K562 (cell line): ENCODE measurements around the gene PRRT2. TPM values are rescaled to one million over a fixed set of nuclear protein-coding genes. Genes with fewer than 3 reads are reported as not detected.
A peak's percentile ranks its signal among the peaks of the same experiment; 100 is the strongest.

Source experiments
- ARID3A ChIP-seq: IDR thresholded peaks from 2 replicates; pipeline ENCODE4 v1.6.1; 2012; ENCODE audit warnings: low read depth, low read length, improper control_type of control experiment, borderline replicate concordance
- GATA2 ChIP-seq: sonication (generic); formaldehyde crosslinking; IDR thresholded peaks from 2 replicates; pipeline ENCODE4 v1.4.0; 2020; ENCODE audit warnings: mild to moderate bottlenecking, missing genetic modification reagents
- ID3 ChIP-seq, 2 experiments: fragments of 250-450 bp in 1 of 2; fragments of 450-650 bp in 1 of 2; sonication (Bioruptor Pico) in 1 of 2; IDR thresholded peaks; 2 replicates each; pipeline versions ENCODE4 v1.6.1 to v1.8.0; 2016 to 2021; ENCODE audit warnings: mild to moderate bottlenecking in 2 of 2, moderate library complexity in 2 of 2, missing compliant biosample characterization in 1 of 2, missing genetic modification characterization in 1 of 2
- TFE3 ChIP-seq: fragments of 450-650 bp; formaldehyde crosslinking; IDR thresholded peaks from 2 replicates; pipeline ENCODE4 v1.4.0; 2020; ENCODE audit warnings: mild to moderate bottlenecking, mixed read lengths
- THRAP3 ChIP-seq: fragments of 450-650 bp; IDR thresholded peaks from 2 replicates; pipeline ENCODE4 v1.6.1; 2016; ENCODE audit warnings: mild to moderate bottlenecking, inconsistent platforms, borderline replicate concordance
- ZNF830 ChIP-seq: fragments of 250-450 bp; sonication (Bioruptor Pico); IDR thresholded peaks from 2 replicates; pipeline ENCODE4 v1.5.0; 2021; ENCODE audit warnings: mild to moderate bottlenecking
- polyA plus RNA-seq, 8 experiments: library from polyadenylated mRNA; depleted of rRNA in 4 of 8; stranded (reverse) in 5 of 8; unstranded in 3 of 8; fragments of >200 nt; fragmentation: Nextera tagmentation in 2 of 8; fragmentation: Illumina TruSeq in 1 of 8; extraction: Ambion mirVana in 2 of 8; extraction: Trizol in 1 of 8; gene quantifications; 2 replicates each; pipeline versions ENCODE4 v1.2.1 to v1.2.3, GENCODE V29; 2011 to 2014; ENCODE audit warnings: inconsistent platforms in 1 of 8, missing spikeins in 1 of 8
- total RNA-seq, 7 experiments: library from RNA; depleted of rRNA in 6 of 7; stranded (reverse); fragments of >200 nt in 6 of 7; fragmentation: Illumina TruSeq in 2 of 7; extraction: Trizol in 2 of 7; gene quantifications; 2 replicates each; pipeline versions ENCODE4 v1.2.1 to v1.2.3, GENCODE V29; 2011 to 2021; ENCODE audit warnings: low replicate concordance in 1 of 7
- TF ChIP-seq, protein P1 (sequence below): fragments of 200-600 bp; sonication (generic); IDR thresholded peaks from one replicate; pipeline ENCODE4 v1.6.1; 2012; ENCODE audit warnings: mild to moderate bottlenecking, low read depth, low read length, inconsistent platforms
- TF ChIP-seq, protein P2 (sequence below): fragments of 250-450 bp; sonication (Bioruptor Pico); IDR thresholded peaks from 2 replicates; pipeline ENCODE4 v1.5.0; 2020; ENCODE audit warnings: mild to moderate bottlenecking

Gene PRRT2
- total and polyA plus RNA-seq, 9 of the 15 experiments (the other 6 are each of a cell fraction or from before 2014, with no cell fraction given) = 0.11 to 1.0 (median 0.42) TPM; not detected in 2

GRCh38 chr16:29807426-29808218 lies 4.4 kb upstream of the PRRT2 start (continued):
- no peak for TF ChIP-seq ARID3A
- TF ChIP-seq THRAP3 = no peak
- no peak for TF ChIP-seq GATA2 (CRISPR knock-in tag)
- TF ChIP-seq, protein P1, sequence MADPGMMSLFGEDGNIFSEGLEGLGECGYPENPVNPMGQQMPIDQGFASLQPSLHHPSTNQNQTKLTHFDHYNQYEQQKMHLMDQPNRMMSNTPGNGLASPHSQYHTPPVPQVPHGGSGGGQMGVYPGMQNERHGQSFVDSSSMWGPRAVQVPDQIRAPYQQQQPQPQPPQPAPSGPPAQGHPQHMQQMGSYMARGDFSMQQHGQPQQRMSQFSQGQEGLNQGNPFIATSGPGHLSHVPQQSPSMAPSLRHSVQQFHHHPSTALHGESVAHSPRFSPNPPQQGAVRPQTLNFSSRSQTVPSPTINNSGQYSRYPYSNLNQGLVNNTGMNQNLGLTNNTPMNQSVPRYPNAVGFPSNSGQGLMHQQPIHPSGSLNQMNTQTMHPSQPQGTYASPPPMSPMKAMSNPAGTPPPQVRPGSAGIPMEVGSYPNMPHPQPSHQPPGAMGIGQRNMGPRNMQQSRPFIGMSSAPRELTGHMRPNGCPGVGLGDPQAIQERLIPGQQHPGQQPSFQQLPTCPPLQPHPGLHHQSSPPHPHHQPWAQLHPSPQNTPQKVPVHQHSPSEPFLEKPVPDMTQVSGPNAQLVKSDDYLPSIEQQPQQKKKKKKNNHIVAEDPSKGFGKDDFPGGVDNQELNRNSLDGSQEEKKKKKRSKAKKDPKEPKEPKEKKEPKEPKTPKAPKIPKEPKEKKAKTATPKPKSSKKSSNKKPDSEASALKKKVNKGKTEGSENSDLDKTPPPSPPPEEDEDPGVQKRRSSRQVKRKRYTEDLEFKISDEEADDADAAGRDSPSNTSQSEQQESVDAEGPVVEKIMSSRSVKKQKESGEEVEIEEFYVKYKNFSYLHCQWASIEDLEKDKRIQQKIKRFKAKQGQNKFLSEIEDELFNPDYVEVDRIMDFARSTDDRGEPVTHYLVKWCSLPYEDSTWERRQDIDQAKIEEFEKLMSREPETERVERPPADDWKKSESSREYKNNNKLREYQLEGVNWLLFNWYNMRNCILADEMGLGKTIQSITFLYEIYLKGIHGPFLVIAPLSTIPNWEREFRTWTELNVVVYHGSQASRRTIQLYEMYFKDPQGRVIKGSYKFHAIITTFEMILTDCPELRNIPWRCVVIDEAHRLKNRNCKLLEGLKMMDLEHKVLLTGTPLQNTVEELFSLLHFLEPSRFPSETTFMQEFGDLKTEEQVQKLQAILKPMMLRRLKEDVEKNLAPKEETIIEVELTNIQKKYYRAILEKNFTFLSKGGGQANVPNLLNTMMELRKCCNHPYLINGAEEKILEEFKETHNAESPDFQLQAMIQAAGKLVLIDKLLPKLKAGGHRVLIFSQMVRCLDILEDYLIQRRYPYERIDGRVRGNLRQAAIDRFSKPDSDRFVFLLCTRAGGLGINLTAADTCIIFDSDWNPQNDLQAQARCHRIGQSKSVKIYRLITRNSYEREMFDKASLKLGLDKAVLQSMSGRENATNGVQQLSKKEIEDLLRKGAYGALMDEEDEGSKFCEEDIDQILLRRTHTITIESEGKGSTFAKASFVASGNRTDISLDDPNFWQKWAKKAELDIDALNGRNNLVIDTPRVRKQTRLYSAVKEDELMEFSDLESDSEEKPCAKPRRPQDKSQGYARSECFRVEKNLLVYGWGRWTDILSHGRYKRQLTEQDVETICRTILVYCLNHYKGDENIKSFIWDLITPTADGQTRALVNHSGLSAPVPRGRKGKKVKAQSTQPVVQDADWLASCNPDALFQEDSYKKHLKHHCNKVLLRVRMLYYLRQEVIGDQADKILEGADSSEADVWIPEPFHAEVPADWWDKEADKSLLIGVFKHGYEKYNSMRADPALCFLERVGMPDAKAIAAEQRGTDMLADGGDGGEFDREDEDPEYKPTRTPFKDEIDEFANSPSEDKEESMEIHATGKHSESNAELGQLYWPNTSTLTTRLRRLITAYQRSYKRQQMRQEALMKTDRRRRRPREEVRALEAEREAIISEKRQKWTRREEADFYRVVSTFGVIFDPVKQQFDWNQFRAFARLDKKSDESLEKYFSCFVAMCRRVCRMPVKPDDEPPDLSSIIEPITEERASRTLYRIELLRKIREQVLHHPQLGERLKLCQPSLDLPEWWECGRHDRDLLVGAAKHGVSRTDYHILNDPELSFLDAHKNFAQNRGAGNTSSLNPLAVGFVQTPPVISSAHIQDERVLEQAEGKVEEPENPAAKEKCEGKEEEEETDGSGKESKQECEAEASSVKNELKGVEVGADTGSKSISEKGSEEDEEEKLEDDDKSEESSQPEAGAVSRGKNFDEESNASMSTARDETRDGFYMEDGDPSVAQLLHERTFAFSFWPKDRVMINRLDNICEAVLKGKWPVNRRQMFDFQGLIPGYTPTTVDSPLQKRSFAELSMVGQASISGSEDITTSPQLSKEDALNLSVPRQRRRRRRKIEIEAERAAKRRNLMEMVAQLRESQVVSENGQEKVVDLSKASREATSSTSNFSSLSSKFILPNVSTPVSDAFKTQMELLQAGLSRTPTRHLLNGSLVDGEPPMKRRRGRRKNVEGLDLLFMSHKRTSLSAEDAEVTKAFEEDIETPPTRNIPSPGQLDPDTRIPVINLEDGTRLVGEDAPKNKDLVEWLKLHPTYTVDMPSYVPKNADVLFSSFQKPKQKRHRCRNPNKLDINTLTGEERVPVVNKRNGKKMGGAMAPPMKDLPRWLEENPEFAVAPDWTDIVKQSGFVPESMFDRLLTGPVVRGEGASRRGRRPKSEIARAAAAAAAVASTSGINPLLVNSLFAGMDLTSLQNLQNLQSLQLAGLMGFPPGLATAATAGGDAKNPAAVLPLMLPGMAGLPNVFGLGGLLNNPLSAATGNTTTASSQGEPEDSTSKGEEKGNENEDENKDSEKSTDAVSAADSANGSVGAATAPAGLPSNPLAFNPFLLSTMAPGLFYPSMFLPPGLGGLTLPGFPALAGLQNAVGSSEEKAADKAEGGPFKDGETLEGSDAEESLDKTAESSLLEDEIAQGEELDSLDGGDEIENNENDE = no peak
- TF ChIP-seq, protein P2, sequence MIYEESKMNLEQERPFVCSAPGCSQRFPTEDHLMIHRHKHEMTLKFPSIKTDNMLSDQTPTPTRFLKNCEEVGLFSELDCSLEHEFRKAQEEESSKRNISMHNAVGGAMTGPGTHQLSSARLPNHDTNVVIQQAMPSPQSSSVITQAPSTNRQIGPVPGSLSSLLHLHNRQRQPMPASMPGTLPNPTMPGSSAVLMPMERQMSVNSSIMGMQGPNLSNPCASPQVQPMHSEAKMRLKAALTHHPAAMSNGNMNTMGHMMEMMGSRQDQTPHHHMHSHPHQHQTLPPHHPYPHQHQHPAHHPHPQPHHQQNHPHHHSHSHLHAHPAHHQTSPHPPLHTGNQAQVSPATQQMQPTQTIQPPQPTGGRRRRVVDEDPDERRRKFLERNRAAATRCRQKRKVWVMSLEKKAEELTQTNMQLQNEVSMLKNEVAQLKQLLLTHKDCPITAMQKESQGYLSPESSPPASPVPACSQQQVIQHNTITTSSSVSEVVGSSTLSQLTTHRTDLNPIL (CRISPR knock-in tag) = no peak
- peak; percentile 86; the same call in 1 of the 2 replicates for TF ChIP-seq ZNF830 (CRISPR knock-in tag)
- no peak for TF ChIP-seq ID3 (CRISPR knock-in tag; IDR thresholded peaks at IDR 0.05)
- TF ChIP-seq ID3 (tag; IDR thresholded peaks at IDR 0.05) = peak; percentile 67; the same call in 1 of the 2 replicates
- TF ChIP-seq TFE3 (CRISPR knock-in tag) = peak; percentile 40
